HG03457 (cell line): ENCODE measurements around the gene MFN2.
A peak's percentile ranks its signal among the peaks of the same experiment; 100 is the strongest.
"Not testable (repeated sequence)": the region's sequence is repeated elsewhere in the genome, so short reads cannot be mapped to it uniquely, and the experiment has no call there.

Source experiments
- ATAC-seq: cut with Tn5 transposase; IDR thresholded peaks from one replicate; pipeline ENCODE4 v1.9.1; 2021; ENCODE audit warnings: moderate number of reproducible peaks; ENCODE audit not compliant: unreplicated experiment

Gene MFN2

DNA sequence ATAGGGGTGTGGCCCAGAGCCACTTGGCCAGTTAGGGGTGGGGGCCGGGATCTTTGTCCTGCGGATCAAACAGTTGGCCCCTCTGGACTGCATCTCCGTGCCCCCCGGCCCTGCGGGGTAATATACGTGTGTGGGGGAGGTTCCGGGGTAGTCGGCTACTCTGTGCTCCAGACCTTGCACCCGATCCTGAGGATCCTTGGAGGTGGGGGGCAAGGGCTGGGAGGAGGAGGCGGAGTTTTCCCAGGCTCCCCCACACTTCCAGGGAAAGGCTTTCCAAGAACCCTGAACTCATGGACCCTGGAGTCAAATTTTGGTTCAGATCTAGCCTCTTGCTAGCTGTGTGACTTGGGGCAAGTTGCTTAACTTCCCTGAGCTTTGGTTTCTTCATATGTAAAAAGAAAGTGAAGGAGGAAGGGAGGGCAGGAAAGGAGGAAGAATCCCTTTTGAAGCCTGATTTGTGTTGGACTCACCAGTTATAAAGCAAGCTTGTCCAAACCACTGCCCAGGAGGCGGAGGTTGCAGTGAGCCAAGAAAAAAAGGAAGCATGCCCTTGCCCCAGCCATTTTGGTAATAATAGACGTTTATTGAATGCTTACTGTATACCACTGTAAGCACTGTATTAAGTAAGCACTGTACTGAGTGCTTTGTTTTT is 39.7 kb downstream of the MFN2 start:
- no peak for ATAC-seq

DNA sequence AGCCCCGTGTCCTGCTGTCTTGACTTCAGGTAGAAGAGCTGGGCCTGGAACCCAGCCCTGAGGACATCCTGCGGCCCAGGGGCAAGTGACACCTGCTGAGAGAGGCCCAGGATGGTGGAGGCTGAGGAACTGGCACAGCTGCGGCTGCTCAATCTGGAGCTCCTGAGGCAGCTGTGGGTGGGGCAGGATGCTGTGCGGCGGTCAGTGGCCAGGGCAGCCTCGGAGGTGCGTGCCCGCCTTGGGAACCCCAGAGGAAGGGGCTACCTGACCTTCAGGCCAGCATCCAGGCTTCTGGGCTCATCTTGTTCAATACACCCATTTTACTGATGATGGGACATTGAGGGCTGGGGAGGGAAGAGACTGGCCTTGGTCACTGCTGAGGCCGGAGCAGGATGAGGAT is 41.4 kb downstream of the MFN2 start:
- no peak for ATAC-seq

GRCh38 chr1:12022036-12022435 is 41.8 kb downstream of the MFN2 start:
- no peak for ATAC-seq

DNA sequence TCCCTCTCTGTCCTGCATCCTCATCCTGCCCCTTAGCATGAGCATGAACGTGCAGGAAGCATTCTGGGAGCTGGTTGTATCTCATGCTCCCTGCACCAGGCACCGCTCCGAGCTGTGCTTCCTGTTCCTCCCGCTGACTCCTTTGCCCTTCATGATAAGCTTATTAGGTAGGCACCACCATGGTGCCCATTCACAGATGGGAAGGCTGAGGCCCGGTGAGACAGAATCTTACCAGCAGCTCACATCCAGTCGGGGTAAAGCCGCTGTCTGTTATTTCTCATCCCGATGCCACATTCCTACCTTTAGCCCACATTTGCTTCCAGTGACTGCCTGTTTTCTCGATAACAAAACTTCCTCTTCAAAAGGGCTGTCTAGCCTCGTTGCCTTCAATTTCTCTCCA is 46.3 kb downstream of the MFN2 start:
- ATAC-seq, result no peak

DNA sequence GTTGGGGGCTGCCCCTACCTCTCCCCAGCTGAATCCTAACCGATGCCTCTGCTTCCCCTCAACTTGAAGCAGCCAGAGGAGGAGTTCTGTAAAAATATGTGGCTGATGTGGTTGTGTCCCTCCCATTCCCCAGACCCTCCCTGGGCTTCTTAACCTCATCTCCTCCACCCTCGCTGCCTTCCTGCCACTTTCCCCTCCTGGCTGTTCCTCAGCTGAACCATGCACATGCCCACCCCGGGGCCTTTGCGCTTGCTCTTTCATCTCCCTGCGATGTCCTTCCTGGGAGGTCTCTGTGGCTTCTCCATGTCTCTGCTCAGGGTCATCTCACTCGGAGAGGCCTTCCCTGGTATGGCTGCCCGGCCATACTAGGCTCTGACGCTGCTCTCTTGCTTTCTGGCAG is 48.0 kb downstream of the MFN2 start:
- ATAC-seq, result no peak

GRCh38 chr1:12028957-12029511 is 48.8 kb downstream of the MFN2 start:
- no peak for ATAC-seq

GRCh38 chr1:12029720-12030339 is 49.6 kb downstream of the MFN2 start:
- no peak for ATAC-seq

DNA sequence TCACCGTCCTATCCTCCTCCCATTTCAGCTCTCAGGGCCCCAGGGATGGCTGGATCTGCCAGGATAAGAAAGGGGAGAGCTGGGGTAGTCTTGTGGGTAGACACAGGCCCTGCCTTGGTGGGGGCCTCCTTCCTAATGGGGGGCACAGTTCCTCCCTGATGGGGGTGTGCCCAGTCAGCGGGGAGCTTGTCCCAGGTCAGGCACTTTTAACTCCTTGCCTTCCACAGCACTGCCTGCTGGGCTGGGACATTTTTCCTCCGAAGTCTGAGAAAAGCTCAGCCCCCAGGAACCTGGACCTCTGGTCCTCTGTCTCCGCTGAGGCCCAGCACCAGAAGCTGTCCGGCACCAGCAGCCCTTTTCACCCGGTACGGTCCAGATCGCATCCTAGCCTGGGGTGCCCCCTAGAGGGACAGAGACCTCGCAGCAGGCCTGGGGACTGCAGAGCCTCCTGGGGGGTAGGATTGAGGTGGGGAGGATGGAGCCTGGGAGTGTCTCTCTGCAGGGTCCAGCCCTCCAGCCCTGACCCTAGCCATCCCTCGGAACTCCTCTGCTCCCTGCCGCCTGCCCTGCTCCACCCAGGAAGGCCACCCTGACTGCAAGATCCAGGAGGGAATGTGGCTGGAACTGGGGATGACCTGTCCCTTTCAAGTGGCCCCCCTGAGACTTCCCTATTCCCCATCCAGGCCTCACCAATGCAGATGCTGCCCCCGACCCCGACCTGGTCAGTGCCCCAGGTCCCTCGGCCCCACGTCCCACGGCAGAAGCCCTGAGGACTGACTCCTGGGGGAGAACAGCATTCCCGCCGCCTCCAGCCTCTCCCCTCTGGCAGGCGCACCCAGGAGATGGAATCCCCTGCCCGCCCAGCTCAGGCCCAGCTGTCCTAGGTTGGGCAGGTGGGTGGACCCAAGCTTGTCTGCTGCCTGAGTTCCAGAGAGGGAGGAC is 51.1 kb downstream of the MFN2 start:
- no peak for ATAC-seq

DNA sequence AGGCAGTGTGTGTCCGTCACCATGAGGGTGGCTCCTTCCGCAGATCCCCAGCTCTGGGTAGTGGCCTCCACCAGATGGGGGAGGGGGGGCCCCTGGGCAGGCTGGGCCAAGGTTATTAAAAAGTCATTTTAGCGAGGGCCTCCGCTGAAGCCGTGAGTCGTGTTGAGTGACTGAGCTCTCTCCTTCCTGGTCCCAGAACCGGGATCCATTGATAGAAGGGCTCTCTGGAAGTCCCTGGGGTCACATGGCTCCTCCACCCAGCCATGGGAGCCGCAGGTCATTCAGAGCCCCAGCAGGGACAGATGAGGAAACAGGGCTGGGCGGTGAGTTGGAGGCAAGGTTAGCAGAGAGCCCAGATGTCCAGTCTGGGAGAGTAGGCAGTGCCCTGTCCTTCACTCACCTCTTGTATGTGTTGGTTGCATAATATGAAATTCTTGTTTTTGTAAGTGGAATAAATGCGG is 51.9 kb downstream of the MFN2 start:
- no peak for ATAC-seq

DNA sequence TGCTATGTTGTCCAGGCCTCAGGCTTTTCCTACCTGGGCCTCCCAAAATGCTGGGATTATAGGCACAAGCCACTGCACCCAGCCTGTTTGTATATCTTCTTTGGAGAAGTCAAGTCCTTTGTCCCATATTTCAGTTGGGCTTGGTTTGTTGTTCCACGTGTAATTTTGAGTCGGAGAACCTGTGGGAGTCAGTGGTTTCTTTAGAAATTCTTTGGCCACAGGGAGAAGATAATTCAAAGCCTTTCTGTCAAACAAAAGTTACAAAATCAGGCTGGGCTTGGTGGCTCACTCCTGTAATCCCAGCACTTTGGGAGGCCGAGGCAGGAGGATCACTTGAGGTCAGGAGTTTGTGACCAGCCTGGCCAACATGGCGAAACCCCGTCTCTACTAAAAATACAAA is 53.2 kb downstream of the MFN2 start:
- ATAC-seq, result not testable (repeated sequence)

- no peak for ATAC-seq
Observed at GRCh38 chr1:12034381-12034801, 54.1 kb downstream of the MFN2 start.

DNA sequence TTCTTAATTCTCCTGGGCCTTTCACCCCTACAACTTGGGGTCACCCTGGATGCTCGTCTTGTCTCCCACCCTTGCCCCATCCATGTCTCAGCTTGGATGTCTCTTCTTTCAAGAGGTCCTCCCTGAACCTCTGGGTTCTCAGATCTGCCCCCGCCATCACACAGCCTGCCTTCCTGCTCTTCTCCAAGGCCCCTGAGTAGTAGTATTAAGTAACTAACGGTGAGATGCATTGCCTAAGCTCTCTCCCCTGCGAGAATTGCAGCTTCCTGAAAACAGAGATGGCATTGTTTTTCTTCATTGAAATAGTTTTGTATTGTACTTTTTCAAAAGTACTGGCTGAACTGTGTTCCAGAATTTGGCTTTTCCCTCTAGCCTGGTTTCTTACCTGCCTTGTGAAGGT is 55.1 kb downstream of the MFN2 start:
- ATAC-seq, result no peak

DNA sequence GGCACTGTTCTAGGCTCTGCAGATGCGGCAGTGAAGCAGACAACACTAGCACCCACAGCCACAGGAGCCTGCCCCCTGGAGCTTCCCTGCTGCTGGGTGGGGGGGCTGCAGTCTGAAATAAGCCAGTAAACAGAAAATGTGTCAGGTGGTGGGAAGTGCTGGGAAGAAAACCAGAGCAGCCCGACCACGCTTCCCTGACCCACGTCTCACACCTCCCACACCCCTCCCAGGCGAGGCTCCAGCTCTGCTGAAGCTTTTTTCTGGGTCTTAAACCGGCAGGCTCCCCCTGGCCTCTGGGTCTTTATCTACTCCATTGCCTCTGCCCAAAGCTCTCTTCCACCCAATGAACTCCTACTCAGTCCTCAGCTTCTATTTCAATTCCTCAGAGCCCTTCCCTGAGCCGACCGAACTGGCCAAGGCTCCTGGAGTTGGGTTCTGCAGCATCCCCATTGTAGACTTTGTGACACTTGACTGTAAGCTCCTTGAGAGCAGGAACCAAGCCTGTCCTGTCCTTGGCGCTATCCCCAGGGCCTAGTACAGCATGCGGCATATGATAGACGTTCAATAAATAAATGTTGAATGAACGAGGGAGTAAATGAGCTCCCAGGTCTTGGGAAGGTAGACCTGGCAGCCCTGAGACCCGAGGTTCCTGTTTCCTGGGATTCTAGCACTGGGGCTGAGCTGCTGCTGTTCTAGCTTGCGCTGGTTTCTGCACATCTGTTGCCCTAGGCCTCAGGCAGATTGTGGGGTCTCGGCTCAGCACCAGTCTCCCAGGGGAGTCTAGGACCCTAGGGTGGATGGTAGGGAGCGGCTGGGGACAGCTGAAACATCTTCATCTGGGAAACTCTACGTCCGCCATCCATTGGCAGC is 57.5 kb downstream of the MFN2 start:
- no peak for ATAC-seq

GRCh38 chr1:12038356-12039163 is 58.3 kb downstream of the MFN2 start:
- ATAC-seq, result no peak

DNA sequence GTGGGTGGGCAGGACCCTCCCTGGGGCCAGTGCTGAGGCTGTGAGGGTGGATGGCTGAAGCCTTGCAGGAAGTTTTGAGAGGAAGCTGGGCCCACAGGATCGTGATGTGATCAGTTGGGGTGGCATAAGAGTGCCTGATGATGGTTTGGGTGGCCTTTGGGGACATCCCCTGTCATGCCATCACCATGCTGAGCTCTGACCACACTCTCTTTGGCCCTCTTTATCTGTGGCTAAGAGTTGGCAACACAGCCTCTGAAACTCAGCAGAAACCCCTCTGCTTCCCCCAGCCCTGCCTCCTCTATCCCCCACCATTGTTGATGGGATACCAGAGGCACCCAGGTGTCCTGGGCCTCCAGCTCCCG is 58.9 kb downstream of the MFN2 start:
- ATAC-seq, result no peak

DNA sequence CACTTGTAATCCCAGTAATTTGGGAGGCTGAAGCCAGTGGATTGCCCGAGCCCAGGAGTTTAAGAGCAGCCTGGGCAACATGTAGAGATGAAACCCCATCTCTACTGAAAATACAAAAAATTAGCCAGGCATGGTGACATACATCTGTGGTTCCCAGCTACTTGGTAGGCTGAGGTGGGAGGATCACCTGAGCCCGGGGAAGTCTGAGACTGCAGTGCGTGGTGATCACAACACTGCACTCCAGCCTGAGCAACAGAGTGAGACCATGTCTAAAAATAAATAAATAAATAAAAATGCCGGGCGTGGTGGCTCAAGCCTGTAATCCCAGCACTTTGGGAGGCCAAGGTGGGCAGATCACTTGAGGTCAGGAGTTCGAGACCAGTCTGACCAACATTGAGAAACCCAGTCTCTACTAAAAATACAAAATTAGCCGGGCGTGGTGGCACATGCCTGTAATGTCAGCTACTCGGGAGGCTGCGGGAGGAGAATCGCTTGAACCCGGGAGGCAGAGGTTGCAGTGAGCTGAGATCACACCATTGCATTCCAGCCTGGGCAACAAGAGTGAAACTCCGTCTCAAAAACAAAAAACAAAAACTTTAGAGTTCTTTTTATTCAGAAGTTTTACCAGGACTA is 59.7 kb downstream of the MFN2 start:
- not testable (repeated sequence) for ATAC-seq

DNA sequence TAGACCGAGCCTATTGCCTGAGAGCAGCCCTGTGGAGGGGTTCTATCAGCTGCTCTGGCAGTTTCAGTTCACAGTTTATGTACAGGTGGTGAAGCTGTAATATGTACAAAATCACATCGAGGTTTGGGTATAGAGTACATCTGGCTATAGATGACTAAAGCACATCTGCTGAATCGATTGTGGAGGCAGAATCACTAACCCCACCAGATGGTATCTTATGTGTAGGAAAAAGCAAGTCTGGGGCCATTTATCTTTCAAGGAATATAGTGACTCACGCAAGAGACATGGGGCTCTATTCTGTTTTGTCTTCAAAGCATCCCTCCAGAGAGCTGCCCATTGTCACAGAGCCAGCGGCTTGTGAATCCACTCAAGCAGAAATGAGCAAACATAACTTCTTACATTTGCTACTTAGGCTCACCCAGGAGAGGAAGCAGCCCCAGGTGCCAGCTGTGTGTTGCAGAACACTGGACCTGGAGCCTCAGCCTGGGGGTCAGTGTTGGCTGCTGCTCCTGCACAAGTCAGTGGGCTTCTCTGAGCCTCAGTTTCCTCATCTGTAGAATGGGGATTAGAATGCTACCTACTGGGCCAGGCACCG is 60.3 kb downstream of the MFN2 start:
- peak; percentile 56 for ATAC-seq

DNA sequence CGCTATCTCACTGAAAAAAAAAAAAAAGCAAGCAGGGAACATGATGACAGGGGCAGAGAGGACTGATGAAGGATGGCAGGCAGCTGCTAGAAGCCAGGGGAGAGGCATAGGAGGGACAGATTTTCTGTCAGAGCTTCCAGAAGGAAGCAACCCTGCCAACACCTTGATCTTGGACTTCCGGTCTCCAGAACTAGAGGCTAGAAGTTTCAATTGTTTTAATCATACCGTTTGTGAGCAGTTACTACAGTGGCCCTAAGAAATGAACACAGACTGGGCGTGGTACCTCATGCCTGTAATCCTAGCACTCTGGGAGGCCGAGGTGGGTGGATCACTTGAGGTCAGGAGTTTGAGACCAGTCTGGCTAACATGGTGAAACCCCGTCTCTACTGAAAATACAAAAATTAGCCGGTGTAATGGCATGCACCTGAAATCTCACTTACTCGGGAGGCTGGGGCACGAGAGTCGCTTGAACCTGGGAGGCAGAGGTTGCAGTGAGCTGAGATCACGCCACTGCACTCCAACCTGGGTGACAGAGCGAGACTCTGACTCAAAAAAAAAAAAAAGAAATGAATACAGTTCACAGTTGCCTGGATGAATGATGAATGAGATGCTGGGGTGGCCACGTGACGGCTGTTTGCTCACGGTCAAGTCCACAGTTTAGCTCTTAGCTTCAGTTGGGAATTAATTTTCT is 64.1 kb downstream of the MFN2 start:
- ATAC-seq, result not testable (repeated sequence)
